ENCODE results near the gene HMCN1.

GRCh38 chr1:186189156-186189555 is 455.0 kb downstream of the HMCN1 start:
- TF ChIP-seq CTCF (IDR thresholded peaks at IDR 0.05; ENCODE audit: low read length) (no peak), EZH2phosphoT487 (IDR thresholded peaks at IDR 0.05; ENCODE audit: low read length) (no peak)
